ENCODE measurements around the gene ZGRF1. TPM values are rescaled to one million over a fixed set of nuclear protein-coding genes. Genes with fewer than 3 reads are reported as not detected.
"Not testable (repeated sequence)": the region's sequence is repeated elsewhere in the genome, so short reads cannot be mapped to it uniquely, and the experiment has no call there.

Gene ZGRF1
- total RNA-seq, 1 donor from 2014 or later = 3.4 TPM

DNA sequence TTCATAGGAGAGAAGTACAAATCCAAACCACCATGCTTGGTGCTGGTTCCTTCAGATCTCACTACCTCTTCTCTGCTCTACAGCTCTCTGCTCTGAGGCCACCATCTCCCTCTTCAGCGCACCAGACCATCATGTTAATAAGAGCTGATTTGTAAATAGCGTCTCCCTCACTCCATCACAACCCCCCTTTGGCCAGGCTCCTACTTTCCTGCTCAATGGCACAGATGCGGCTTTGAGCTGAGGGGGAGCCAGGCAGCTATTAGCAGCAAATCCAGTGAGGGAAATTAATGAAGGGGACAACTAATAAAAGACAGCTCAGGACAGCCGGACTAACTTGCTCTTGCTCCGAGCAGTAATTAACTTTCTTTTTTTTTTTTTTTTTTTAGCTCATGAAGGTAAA lies 133.8 kb downstream of the ZGRF1 start:
- no peaks in the 10 kb centered on the region for H3K9me3 ChIP-seq
- H3K27ac ChIP-seq = no peak overlapping the region
- no peaks in the 10 kb centered on the region for H3K4me1 ChIP-seq
- intact Hi-C loops (cut with DNase I) = no loop called here
- DNase-seq = no peak
- H3K36me3 ChIP-seq = no peaks in the 10 kb centered on the region
- ATAC-seq = no peak
- no peak overlapping the region for H3K4me3 ChIP-seq
- peaks cover 45% of the 10 kb centered on the region for H3K27me3 ChIP-seq
- TF ChIP-seq CTCF (IDR thresholded peaks at IDR 0.05) = no peak

DNA sequence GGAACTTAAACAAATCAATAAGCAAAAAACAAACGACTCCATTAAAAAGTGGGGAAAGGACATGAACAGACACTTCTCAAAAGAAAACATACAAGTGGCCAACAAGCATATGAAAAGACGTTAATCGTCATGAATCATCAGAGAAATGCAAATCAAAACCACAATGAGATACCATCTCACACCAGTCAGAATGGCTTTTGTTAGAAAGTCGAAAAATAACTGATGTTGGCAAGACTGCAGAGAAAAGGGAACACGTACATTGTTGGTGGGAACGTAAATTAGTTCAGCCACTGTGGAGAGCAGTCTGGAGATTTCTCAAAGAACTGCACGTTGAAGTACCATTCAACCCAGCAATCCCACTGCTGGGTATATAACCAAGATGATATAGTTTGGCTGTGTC lies 144.4 kb downstream of the ZGRF1 start:
- Histone ChIP-seq H3K36me3 (no peaks in the 10 kb centered on the region), H3K4me1 (no peaks in the 10 kb centered on the region), H3K27ac (no peak overlapping the region), H3K27me3 (no peaks in the 10 kb centered on the region), H3K4me3 (no peak overlapping the region), H3K9me3 (peaks cover 6% of the 10 kb centered on the region)
- ATAC-seq (no peak), DNase-seq (no peak)
- intact Hi-C loops (cut with DNase I) = no loop called here
- TF ChIP-seq CTCF (IDR thresholded peaks at IDR 0.05) = no peak

DNA sequence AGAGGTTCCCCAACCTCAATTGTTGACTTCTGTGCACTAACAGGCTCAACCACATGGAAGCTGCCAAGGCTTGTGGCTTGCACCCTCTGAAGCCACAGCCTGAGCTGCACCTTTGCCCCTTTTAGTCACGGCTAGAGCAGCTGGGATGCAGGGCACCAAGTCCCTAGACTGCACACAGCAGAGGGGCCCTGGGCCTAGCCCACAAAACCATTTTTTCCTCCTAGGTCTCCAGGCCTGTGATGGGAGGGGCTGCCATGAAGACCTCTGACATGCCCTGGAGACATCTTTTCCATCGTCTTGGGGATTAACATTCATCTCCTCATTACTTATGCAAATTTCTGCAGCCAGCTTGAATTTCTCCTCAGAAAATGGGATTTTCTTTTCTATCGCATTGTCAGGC lies 145.9 kb downstream of the ZGRF1 start:
- not testable (repeated sequence) for ATAC-seq

More for the DNA sequence above, 145.9 kb downstream of the ZGRF1 start:
- H3K4me3 ChIP-seq; intact Hi-C loops (cut with DNase I); H3K4me1 ChIP-seq; H3K9me3 ChIP-seq; H3K36me3 ChIP-seq; H3K27ac ChIP-seq; H3K27me3 ChIP-seq; DNase-seq: not testable (repeated sequence)

Small RNA genes lying within 50 kb of the gene (microRNA-seq; reads per million reads assigned to microRNA genes)
- 2.8 reads per million, percentile 19 among the genes with 10 or more reads in this experiment for gene MIR302A (ENCODE audit: borderline microRNAs expressed)
- gene MIR302B (ENCODE audit: borderline microRNAs expressed) = 4.0 reads per million, percentile 25 among the genes with 10 or more reads in this experiment
- gene MIR302C (ENCODE audit: borderline microRNAs expressed) = 0.99 reads per million
- 1.7 reads per million, percentile 3 among the genes with 10 or more reads in this experiment for gene MIR302D (ENCODE audit: borderline microRNAs expressed)
- not detected for gene MIR367 (ENCODE audit: borderline microRNAs expressed)

Other genes with a start within 250 kb of the ZGRF1 start
- gene NEUROG2, start 120.7 kb downstream of the ZGRF1 start, total RNA-seq = not detected
- 35.2 TPM for gene LARP7, start 234 bp upstream of the ZGRF1 start, total RNA-seq